GM19452 (cell line): ENCODE data around the gene KRTAP5-5.

Source experiments
- ATAC-seq: cut with Tn5 transposase; IDR thresholded peaks from one replicate; pipeline ENCODE4 v1.9.1; 2021; ENCODE audit not compliant: unreplicated experiment

Gene KRTAP5-5

GRCh38 chr11:1673446-1674172 lies 44.0 kb downstream of the KRTAP5-5 start:
- no peak for ATAC-seq

- ATAC-seq = no peak
Observed at GRCh38 chr11:1674173-1675131, 44.9 kb downstream of the KRTAP5-5 start.

- no peak for ATAC-seq
Observed at GRCh38 chr11:1675536-1676228, 46.1 kb downstream of the KRTAP5-5 start.

GRCh38 chr11:1676229-1676740 lies 46.7 kb downstream of the KRTAP5-5 start:
- ATAC-seq = no peak

GRCh38 chr11:1679881-1680280 lies 50.3 kb downstream of the KRTAP5-5 start:
- no peak for ATAC-seq
